Fibroblast of skin of abdomen (primary cell): ENCODE data around the gene TBC1D9.
"Not testable (repeated sequence)": the region's sequence is repeated elsewhere in the genome, so short reads cannot be mapped to it uniquely, and the experiment has no call there.

Experiments used
- DNase-seq: peaks from one replicate; pipeline ENCODE4 v3.0.0-alpha.2; 2013

The TBC1D9 gene

DNA sequence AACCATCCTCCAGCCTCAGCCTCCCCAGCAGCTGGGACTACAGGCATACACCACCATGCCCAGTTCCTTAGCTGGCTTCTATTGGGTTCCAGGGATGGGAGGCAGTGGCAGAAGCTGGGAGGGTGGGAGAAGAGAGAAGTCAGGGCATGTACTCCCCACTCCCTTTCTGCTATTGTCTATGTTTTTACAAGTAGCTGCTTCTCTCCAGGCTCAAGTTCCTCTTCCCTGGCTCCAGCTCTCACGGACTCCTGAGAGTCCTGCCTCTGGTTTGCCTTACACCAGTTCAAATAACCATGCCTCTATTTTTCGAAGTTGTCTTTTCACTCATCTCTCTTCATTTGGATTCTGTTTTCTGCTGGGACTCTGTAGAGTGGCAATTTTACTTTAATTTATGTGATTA is 2.9 kb downstream of the TBC1D9 start:
- DNase-seq = no peak

DNA sequence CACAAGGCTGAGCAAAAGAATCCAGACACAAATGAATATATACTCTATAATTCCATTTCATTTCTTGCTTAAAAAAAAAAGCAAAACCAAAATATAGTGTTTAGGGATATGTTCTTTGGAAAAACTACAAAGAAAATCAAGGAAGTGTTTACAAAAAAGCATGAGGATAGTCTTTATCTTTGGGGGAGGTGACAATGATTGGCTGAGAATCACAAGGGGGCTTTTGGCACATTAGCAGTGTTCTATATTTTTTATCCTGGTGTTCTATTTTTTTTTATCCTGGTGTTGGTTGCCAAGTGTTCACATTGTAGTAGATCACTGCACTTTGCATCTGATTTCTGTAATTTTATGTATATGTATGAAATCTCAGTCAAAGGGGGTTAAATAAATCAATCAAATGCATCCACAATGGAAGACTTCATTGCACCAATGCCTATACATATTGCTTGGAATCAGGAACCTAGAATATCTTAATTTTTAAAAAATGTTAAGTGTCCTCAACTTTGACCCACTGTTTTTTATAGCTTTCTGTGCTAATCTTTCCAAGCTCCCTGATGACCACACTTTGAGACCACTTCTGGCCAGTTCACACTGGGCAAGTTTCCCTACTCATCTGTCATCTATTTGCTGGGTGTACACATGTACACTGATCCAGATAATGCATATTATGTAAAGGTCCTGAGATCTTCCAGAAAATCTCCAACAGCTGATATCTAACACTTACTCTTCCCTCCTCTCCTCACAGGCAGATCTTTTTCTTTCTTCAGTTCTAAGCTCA is 3.7 kb downstream of the TBC1D9 start:
- no peak for DNase-seq

DNA sequence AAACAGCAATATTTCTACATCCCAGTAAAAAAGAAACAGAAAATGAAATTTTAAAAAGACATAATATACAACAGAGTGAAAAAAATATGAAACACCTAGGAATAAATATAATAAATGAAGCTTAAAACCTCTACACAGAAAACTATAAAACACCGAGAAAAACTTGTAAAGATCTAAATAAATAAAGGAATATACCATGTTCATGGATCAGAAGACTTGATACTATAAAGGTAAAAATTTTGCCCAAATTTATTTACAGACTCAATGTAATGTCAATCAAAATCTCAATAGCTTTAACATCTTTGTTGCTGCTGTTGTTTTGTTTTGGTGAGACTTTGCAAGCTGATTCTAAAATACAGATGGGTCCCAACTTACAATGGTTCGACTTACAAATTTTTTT is 5.7 kb downstream of the TBC1D9 start:
- no peak for DNase-seq

DNA sequence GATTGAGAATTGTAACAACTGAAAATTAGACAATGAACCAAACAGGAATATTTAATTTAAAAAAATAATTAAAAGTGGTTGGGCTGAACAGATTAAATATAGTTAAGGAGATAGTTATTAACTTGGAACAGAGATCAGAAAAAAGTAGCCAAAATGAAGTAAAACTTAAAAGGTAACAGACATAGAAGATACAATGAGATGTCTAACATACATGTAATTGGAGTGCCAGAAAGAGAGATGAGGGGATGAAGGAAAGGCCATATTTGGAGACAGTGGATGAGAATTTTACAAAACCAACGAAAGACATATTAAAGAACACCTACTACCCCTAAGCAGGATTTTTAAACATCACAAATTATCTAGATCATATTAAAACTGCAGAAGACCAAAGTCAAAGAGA is 8.0 kb downstream of the TBC1D9 start:
- DNase-seq = no peak

DNA sequence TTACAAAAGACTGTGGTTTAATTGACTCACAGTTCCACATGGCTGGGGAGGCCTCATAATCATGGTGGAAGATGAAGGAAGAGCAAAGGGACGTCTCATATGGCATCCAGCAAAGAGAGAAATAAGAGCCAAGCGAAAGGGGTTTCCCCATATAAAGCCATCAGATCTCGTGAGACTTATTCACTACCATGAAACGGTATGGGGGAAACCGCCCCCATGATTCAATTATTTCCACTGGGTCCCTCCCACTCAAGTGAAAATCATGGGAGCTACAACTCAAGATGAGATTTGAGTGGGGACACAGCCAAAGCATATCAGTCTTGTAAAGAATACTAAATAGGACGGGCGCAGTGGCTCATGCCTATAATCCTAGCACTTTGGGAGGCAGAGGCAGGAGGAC is 9.6 kb downstream of the TBC1D9 start:
- not testable (repeated sequence) for DNase-seq

DNA sequence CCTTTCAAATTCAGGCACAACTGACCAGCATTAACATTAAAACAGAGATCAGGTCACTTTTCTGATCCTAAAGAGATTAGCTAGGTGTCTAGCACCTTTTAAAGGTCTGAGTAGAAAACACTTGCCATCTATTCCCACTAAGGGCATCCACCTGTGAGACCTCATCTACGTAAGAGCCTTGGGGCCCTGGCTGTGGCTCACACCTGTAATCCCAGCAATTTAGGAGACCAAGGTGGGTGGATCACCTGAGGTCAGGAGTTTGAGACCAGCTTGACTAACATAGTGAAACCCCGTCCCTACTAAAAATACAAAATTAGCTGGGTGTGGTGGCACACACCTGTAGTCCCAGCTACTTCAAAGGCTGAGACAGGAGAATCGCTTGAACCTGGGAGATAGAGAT is 11.8 kb downstream of the TBC1D9 start:
- DNase-seq = no peak

DNA sequence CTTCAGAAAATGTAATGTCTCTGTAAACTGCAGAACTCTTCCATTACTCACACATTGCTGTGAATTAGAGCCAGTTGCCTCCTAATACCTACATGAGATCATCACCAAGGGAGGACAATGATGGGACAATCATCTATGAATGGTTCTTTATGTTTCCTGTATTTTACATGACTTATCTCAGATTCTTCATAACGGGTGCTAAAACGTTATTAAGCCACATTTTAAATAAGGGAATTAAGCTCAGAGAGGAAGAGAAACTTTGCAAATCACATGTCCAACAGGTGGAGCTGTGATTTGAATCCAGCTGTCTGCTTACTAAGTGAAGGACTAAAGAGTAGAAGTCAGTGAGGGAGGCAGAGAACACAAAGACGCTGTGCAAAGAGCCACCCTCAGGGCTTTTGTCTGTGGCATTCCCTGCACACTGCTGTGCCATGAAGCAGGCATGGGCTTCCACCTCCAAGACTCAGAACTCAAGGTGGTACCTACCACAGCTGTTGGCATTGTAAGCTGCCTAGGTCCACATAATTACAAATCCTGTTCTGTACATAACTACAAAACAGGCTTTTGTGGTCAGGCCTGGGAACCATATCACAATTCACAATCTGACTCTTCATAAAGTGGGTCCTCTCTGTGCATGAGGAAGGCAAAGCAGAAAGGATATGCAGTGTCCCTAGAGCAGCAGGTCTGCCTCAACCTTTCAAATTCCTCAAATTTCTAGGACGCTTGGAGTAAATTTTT is 12.8 kb downstream of the TBC1D9 start:
- peak; percentile 52 for DNase-seq

DNA sequence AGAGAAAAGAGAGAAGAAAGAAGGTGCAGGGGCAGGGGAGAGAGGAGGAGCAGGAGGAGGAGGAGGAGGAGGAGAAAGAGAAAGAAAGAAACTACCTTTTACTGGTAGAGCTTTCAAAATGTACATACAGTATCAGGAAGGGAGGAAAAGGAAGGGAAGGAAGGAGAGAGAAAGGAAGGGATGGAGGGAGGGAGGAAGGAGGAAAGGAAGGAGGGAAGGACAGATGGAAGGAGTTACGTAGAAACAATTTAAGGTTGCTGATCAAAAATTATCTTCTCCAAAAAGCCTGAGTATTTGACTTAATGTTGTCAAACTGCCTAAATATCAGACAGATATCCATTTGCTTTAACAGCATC is 13.4 kb downstream of the TBC1D9 start:
- DNase-seq = no peak

DNA sequence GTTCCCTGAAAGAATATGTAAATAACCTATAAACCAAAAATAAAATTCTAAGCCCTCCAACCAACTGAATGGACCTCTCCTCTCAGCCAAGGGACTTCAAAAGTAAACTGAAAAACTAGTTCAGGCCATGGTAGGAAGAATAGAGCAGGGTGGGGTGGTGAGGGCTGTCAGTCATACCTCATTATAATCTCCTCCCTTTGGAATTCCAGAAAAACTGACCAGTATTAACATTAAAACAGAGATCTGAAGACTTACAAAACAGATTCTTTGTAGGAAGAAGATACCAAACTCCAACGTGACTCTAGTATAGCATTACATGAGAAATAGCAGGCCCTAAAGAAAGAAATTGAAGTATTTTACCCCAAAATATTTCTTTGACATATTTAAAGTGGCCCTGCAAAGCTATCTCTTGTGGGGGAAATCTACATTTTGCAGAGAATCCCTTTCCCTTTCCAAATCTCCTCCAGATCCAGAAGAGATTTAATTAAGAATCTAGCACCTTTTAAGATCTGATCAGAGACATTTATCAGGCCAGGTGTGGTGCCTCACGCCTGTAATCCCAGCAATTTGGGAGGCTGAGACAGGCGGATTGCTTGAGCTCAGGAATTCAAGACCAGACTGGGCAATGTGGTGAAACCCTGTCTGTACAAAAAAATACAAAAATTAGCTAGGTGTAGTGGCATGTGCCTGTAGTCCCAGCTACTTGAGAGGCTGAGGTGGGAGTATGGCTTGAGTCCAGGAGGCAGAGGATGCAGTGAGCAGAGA is 15.1 kb downstream of the TBC1D9 start:
- no peak for DNase-seq

DNA sequence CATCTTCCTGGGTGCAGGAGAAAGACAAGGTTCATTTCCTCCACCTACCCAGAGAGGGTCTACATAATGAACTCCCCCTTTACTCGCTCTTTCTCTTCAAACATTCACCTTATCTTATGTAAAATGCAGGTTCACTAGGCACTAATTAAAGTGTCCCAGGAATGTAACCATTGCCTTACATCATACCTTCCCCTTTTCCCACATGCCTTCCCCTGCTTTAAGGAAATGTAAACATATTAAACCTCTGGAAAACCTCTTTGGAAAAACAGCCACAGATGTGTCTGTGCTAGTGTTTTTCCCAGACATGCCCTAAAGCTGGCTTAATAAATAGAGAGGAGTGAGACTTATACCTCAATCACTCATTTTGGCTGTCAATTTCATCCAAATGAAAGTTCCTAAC is 15.8 kb downstream of the TBC1D9 start:
- DNase-seq = no peak

DNA sequence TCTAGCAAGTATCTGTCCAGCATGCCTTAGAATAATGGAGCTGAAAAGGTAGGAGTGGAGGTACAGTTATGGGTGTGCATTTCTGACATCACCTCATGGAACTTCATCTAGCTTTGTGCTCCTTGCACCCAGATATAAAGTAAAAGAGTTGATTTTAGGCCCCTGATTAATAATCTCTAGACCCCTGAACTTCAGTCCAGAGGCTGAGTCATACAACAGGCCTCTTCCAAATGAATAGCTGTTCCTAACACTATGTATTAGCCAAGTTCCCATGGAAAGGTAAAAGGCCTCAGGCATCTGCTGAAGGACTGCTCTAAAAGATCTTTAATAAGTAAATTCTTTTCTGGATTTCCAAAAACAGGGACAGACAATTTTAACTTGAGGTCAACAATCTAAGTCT is 16.2 kb downstream of the TBC1D9 start:
- no peak for DNase-seq

DNA sequence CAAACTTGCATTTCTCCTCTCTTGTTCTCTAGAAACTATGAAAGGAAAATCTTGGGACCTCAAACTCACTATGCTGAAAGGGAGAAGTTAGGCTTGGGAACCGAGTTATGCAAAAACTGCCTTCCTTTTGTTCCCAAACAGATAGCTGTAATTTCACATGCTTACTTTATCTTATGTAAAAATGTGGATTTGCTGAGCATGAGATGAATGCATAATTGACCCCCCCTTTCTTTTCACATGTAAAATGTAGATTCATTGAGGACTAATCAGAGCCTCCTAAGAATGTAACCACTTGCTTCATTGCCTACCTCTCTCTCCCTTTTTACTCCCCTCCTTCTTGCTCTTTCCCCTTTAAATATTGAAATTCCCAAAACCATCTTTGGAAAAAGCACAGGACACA is 18.0 kb downstream of the TBC1D9 start:
- DNase-seq = no peak

DNA sequence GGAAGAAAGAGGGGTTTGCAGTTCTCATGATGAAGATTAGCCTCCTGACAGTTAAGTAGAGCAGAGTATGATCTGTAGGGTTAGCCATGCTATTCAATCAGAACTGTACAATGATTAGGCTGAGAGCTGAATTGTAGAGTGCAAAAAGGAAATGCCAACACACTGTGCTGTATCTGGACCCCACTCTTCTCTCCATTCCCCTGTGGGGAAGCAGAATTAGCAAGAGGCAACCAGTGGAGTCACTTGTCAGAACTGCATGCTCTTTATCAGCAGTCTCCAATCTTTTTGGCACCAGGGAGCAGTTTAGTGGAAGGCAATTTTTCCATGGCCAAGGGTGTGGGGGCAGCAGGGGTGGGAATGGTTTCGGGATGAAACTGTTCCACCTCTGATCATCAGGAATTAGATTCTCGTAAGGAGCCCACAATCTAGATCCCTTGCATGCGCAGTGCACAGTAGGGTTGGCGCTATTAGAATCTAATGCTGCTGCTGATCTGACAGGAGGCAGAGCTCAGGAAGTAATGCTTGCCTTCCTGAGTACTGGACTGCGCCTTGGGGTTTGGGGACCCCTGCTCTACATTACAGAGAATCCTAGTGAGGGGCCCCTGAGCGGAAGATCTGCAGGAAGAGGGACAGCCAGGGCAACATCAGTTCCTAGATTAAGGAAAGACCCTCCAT is 19.4 kb downstream of the TBC1D9 start:
- DNase-seq = peak; percentile 48

DNA sequence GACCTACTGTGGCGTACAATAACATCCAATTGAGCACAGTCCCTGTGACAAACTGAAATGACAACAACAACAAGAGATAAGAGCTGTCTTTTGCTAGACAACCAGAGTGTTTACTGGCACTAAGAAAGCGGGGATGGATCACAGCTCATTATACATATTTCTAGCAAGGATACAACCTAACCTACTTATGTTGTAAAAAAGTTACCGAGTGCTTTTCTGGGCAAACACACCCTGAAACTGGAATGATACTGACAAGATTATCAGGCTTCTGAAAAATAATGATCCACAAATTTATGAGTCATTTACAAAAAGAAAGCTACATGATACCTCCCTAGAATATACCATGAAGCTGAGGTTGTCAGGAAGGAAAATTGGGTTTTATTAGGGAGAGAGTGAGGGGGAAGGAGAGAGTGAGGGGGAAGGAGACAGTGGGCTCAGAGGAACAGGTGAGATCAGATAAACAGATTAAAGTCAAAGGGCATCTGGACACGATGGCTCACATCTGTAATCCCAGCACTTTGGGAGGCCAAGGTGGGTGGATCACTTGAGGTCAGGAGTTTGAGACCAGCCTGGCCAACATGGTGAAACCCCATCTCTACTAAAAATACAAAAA is 20.3 kb downstream of the TBC1D9 start:
- no peak for DNase-seq

DNA sequence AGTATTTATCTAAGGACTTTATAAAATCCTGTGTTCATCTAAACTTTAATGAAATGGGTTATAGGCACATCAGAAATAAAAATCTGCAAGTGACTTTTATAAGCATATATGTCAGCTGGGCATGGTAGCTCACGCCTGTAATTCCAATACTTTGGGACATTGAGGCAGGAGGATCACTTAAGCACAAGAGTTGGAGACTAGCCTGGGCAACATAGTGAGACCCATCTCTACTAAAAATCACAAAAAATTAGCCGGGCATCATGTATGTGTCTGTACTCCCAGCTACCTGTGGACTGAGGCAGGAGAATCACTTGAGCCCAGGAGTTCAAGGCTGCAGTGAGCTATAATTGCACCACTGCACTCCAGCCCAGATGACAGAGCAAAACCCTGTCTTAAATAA is 20.9 kb downstream of the TBC1D9 start:
- no peak for DNase-seq

DNA sequence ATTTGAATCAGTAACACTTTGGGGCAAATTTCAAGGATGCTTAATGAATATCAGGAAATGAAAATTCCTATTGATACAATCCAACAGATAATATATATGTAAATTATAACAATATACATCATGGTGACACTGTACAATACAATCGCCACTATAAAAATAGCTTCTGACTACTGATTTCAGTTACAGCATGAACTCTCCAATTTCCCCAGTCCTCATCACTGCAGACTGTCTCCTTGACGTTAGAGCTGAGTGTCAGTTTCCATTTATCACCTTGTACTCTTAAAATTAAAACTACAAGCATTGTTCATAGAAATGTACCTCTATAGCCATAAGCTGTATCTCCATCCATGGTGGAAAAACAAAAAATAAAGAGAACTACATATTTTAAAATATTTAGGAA is 23.4 kb downstream of the TBC1D9 start:
- DNase-seq = no peak

DNA sequence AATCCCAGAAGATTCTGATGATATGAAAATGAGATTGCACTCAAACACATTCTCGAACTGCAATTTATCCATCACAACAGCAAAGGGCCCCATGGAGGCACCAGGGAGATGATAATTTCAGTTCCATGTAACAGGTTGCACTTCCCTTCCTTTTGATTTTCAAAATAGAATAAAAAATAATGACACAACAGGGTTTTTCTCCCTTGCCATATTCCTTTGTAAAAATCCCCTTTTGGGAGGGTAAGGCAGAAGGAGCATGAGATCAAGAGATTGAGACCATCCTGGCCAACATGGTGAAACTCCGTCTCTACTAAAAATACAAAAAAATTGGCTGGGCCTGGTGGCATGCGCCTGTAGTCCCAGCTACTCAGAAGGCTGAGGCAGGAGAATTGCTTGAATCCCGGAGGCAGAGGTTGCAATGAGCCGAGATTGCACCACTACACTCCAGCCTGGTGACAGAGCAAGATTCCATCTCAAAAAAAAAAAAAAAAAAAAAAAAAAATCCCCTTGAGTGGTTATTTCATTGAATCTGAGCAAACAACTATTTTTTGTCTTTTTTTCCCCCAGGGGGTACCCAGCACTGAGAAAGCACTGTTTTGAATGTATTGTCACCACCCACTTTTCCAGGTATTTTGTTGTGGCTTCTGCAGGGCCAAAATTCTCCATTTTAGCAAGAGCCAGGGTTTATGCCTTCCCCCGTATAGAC is 26.7 kb downstream of the TBC1D9 start:
- no peak for DNase-seq

DNA sequence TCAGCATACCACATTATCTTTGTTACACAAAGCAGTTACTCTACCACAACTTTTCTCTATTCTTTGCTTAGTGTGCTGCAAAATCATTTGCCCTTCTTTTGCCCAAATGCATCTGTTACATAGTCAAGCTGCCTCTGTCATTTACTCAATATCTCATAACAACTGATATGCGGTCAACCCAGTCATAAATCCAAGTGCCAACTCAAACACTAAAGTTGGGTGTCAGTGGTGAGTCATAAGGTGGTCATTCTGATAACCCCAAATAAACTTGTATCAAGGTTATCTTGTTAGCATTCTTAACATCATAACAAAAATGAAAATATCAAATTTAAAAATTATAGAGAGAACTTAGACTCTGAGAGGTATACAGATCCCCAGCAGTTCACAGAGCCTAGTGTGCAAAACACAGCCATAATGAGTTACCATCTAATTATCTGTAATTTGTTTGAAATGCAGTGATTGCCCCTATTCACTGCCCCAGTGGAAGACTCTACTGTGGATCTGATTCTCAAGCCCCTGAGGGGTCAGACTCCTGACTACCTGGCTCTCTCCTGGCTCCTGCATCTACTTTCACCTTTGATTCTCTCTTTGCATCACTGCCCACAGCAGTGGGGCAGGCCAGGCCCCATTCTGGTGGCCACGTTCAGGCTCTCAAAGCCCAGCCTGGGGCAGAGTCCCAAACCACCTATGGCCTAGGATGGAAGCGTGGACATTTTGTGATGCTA is 29.2 kb downstream of the TBC1D9 start:
- no peak for DNase-seq

DNA sequence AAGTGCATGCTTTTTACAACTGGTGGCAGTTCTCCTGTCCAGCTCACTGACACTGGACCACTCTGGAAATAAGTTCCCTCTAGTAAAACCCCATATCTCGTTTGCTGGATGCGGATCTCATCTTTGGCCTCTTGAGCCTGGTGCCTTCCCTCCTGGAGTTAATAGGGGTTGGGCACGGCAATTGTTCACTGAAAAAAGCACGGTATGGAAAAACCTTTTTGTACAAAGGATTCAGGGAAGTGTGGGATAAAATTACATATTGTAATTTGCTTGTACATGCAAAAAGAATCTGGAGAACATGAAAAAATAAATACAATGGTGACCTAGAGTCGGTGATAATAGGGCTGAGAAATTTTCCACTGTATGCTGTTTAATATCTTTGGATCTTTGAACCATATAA is 30.6 kb downstream of the TBC1D9 start:
- DNase-seq = no peak

DNA sequence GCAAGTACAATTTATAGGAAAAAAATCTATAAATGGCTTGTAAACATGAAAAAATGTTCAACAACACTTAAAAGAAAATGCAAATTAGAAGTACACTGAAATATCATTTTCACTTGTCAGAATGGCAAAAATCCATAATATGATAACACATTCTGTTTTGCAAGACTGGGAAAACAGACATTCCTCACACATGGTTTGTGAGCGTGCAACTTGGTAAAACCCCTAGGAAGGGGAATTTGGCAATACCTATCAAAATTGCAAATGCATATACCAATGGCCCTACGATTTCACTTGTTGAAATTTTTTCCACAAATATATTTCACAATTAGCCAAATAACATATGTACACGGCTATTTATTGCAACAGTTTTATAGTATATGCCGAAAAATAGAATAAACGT is 31.4 kb downstream of the TBC1D9 start:
- peak; percentile 16 for DNase-seq
